ENCODE results near the gene FAM50B. TPM values are rescaled to one million over a fixed set of nuclear protein-coding genes. Genes with fewer than 3 reads are reported as not detected.

The FAM50B gene
- total RNA-seq, 5 donors from 2014 or later (not counting 1 experiment from before 2014, with no cell fraction given): 2.3 to 14.9 (median 11.6) TPM

- 80% methylated on average over 1 of the region's 1 CpG for WGBS (ENCODE audit: insufficient coverage)
- POLR2A ChIA-PET: no interaction called here
- Mint-ChIP-seq H3K9me3 (no peaks in the 10 kb centered on the region), H3K4me3 (no peak overlapping the region), H3K4me1 (no peaks in the 10 kb centered on the region), H3K36me3 (no peaks in the 10 kb centered on the region), H3K27me3 (peaks cover 0 to 4% of the 10 kb centered on the region in 2 donors), H3K27ac (no peak overlapping the region)
- DNase-seq (no peak), ATAC-seq (replicated peaks in 1 of 4) (no peak)
- no peak overlapping the region for H3K27ac ChIP-seq (ENCODE audit: low read length)
- no peaks in the 10 kb centered on the region for H3K4me1 ChIP-seq (ENCODE audit: control insufficient read depth in 1 of 2, extremely low read depth in 1 of 2, insufficient read depth in 2 of 2, low read length in 2 of 2)
- H3K4me3 ChIP-seq (ENCODE audit: control insufficient read depth in 1 of 2, extremely low read depth in 1 of 2, low read length in 1 of 2): no peak overlapping the region
- H3K27me3 ChIP-seq (replicated peaks in 1 of 2; ENCODE audit: control insufficient read depth in 2 of 2, extremely low read depth in 1 of 2, insufficient read depth in 2 of 2, low read length in 1 of 2): peaks cover 0 to 8% of the 10 kb centered on the region in 2 experiments
- CTCF ChIA-PET: no interaction called here
- H3K9me3 ChIP-seq: no peaks in the 10 kb centered on the region
- no peaks in the 10 kb centered on the region for H3K36me3 ChIP-seq (ENCODE audit: control insufficient read depth in 2 of 2, extremely low read depth in 1 of 2, insufficient read depth in 1 of 2, low read length in 1 of 2)
These were observed 11.4 kb upstream of the FAM50B start for GRCh38 chr6:3837781-3838180.

DNA sequence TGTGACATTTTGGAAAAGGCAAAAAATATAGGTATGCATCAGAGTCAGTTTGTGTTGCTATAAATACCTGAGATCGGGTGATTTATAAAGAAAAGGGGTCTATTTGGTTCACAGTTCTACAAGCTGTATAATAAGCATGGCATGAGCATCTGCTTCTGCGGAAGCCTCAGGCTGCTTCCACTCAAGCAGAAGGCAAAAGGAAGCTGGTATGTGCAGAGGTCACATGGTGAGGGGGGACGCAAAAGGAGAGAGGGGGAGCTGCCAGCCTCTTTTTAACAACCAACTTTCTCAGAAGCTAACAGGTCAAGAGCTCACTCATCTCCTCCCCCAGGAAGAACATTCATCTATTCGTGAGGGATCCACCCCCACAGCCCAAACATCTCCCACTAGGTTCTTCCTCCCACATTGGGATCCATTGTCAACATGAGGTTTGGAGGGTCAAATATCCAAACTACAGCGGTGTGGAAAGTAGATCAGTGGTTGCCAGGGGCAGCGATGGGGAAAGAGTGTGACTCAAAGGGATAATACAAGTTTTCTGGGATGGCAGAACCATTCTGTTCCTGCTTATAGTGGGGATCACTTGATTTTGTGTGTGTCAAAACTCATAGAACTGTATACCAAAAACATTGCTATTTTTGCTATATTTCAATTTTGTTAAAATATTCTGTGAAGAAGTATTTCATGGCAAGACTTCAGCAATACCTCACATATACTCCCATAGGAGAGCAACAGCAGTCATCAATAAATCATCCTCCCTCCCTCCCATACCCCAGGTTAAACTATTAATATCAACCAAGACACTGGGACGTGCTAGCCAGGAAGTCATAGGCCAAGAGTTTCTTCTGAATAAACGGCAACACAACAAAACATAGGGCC is 9.9 kb upstream of the FAM50B start:
- WGBS (ENCODE audit: insufficient coverage): 89% methylated on average over 5 of the region's 8 CpGs
- ATAC-seq (replicated peaks in 1 of 4) (no peak), DNase-seq (no peak)
- ChIA-PET POLR2A (no interaction called here), CTCF (no interaction called here)
- H3K36me3 Mint-ChIP-seq: no peaks in the 10 kb centered on the region
- Histone ChIP-seq H3K4me1 (ENCODE audit: control insufficient read depth in 1 of 2, extremely low read depth in 1 of 2, insufficient read depth in 2 of 2, low read length in 2 of 2) (no peaks in the 10 kb centered on the region), H3K27me3 (replicated peaks in 1 of 2; ENCODE audit: control insufficient read depth in 2 of 2, extremely low read depth in 1 of 2, insufficient read depth in 2 of 2, low read length in 1 of 2) (peaks cover 0 to 8% of the 10 kb centered on the region in 2 experiments), H3K36me3 (ENCODE audit: control insufficient read depth in 2 of 2, extremely low read depth in 1 of 2, insufficient read depth in 1 of 2, low read length in 1 of 2) (no peaks in the 10 kb centered on the region), H3K27ac (ENCODE audit: low read length) (no peak overlapping the region), H3K4me3 (ENCODE audit: control insufficient read depth in 1 of 2, extremely low read depth in 1 of 2, low read length in 1 of 2) (no peak overlapping the region), H3K9me3 (no peaks in the 10 kb centered on the region)
- no peaks in the 10 kb centered on the region for H3K9me3 Mint-ChIP-seq
- H3K27me3 Mint-ChIP-seq: peaks cover 0 to 4% of the 10 kb centered on the region in 2 donors
- H3K4me3 Mint-ChIP-seq: no peak overlapping the region
- H3K4me1 Mint-ChIP-seq: no peaks in the 10 kb centered on the region
- H3K27ac Mint-ChIP-seq: no peak overlapping the region

GRCh38 chr6:3841066-3841454 is 8.1 kb upstream of the FAM50B start:
- Histone ChIP-seq H3K27ac (ENCODE audit: low read length) (no peak overlapping the region), H3K4me1 (ENCODE audit: control insufficient read depth in 1 of 2, extremely low read depth in 1 of 2, insufficient read depth in 2 of 2, low read length in 2 of 2) (no peaks in the 10 kb centered on the region), H3K4me3 (ENCODE audit: control insufficient read depth in 1 of 2, extremely low read depth in 1 of 2, low read length in 1 of 2) (no peak overlapping the region), H3K27me3 (replicated peaks in 1 of 2; ENCODE audit: control insufficient read depth in 2 of 2, extremely low read depth in 1 of 2, insufficient read depth in 2 of 2, low read length in 1 of 2) (peaks cover 0 to 8% of the 10 kb centered on the region in 2 experiments), H3K36me3 (ENCODE audit: control insufficient read depth in 2 of 2, extremely low read depth in 1 of 2, insufficient read depth in 1 of 2, low read length in 1 of 2) (no peaks in the 10 kb centered on the region), H3K9me3 (no peaks in the 10 kb centered on the region)
- Mint-ChIP-seq H3K36me3 (no peaks in the 10 kb centered on the region), H3K4me3 (no peak overlapping the region), H3K27ac (no peak overlapping the region), H3K27me3 (no peaks in the 10 kb centered on the region), H3K4me1 (no peaks in the 10 kb centered on the region), H3K9me3 (no peaks in the 10 kb centered on the region)
- WGBS (ENCODE audit: insufficient coverage): 71% methylated on average over 1 of the region's 6 CpGs
- ATAC-seq (replicated peaks in 1 of 4): no peak
- POLR2A ChIA-PET: no interaction called here
- no peak for DNase-seq
- CTCF ChIA-PET: interaction anchor here in 1 of 2 donors (0.5 to 0.6 kb wide), 2 partner anchors 92 to 149 kb away, joined by 4 to 5 read pairs; no protein-coding TSS in a partner anchor

DNA sequence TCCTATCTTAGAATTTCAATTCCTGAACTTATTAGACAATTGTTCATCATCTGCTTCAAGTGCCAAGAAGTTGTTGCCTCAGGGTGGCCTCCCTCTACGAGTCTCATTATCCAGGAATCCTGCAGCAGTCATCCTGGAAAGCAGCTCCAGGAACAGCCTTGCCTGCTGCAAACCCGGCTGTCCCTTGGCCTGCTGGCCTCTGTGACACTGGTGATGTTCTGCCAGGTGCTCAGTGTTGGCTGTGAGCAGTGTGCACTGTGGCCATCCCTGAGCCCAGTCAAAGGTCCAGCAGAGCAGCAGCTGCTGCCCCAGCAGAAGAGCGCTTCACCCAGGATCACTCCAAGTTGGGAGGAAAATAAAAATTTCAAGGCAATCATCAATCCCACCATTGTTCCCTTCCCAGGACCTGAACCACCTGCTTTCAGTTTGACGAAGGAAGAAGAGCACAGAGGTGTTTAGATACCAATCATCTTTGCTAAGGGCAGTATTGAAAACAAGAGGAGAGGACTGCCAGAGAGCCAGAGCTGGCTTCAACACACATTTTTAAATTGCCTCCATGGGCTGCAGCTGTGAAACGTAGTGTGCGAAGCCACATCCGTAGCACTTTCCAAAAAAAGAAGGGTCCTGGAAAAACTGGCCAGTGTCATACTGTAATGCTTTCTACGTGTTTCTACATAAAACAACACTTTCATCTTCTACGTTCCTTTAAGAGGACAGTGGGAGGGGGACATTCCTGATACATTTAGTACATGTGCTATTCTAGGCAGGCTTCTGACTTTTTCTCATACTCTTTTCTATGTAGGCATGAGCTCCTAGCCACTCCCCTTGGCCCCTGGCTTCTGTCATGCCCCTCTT is 7.2 kb upstream of the FAM50B start:
- no peak overlapping the region for H3K27ac ChIP-seq (ENCODE audit: low read length)
- H3K27me3 Mint-ChIP-seq: no peaks in the 10 kb centered on the region
- H3K4me1 Mint-ChIP-seq: peaks cover 0 to under 1% (median 0%) of the 10 kb centered on the region in 3 donors
- no peak overlapping the region for H3K4me3 Mint-ChIP-seq
- DNase-seq: no peak
- CTCF ChIA-PET: no interaction called here
- POLR2A ChIA-PET: no interaction called here
- no peak for ATAC-seq (replicated peaks in 1 of 4)
- WGBS (ENCODE audit: insufficient coverage): 68% methylated on average over 3 of the region's 9 CpGs
- no peak overlapping the region for H3K27ac Mint-ChIP-seq
- H3K9me3 ChIP-seq: no peaks in the 10 kb centered on the region
- no peaks in the 10 kb centered on the region for H3K4me1 ChIP-seq (ENCODE audit: control insufficient read depth in 1 of 2, extremely low read depth in 1 of 2, insufficient read depth in 2 of 2, low read length in 2 of 2)
- no peaks in the 10 kb centered on the region for H3K9me3 Mint-ChIP-seq
- H3K36me3 ChIP-seq (ENCODE audit: control insufficient read depth in 2 of 2, extremely low read depth in 1 of 2, insufficient read depth in 1 of 2, low read length in 1 of 2): no peaks in the 10 kb centered on the region
- no peak overlapping the region for H3K4me3 ChIP-seq (ENCODE audit: control insufficient read depth in 1 of 2, extremely low read depth in 1 of 2, low read length in 1 of 2)
- H3K36me3 Mint-ChIP-seq: no peaks in the 10 kb centered on the region
- peaks cover 0 to 8% of the 10 kb centered on the region in 2 experiments for H3K27me3 ChIP-seq (replicated peaks in 1 of 2; ENCODE audit: control insufficient read depth in 2 of 2, extremely low read depth in 1 of 2, insufficient read depth in 2 of 2, low read length in 1 of 2)

- Histone ChIP-seq H3K36me3 (ENCODE audit: control insufficient read depth in 2 of 2, extremely low read depth in 1 of 2, insufficient read depth in 1 of 2, low read length in 1 of 2) (no peaks in the 10 kb centered on the region), H3K27ac (ENCODE audit: low read length) (no peak overlapping the region), H3K27me3 (replicated peaks in 1 of 2; ENCODE audit: control insufficient read depth in 2 of 2, extremely low read depth in 1 of 2, insufficient read depth in 2 of 2, low read length in 1 of 2) (peaks cover 0 to 4% of the 10 kb centered on the region in 2 experiments), H3K9me3 (no peaks in the 10 kb centered on the region), H3K4me3 (ENCODE audit: control insufficient read depth in 1 of 2, extremely low read depth in 1 of 2, low read length in 1 of 2) (no peak overlapping the region), H3K4me1 (ENCODE audit: control insufficient read depth in 1 of 2, extremely low read depth in 1 of 2, insufficient read depth in 2 of 2, low read length in 2 of 2) (peaks cover 0 to 12% of the 10 kb centered on the region in 2 experiments)
- Mint-ChIP-seq H3K27ac (no peak overlapping the region), H3K9me3 (no peaks in the 10 kb centered on the region), H3K4me3 (no peak overlapping the region), H3K27me3 (no peaks in the 10 kb centered on the region), H3K4me1 (peaks cover 14 to 17% (median 15%) of the 10 kb centered on the region in 3 donors), H3K36me3 (no peaks in the 10 kb centered on the region)
- CTCF ChIA-PET: interaction anchor here in 1 of 2 donors (0.6 kb wide), 1 partner anchor 89 kb away, joined by 7 read pairs; no protein-coding TSS in a partner anchor
- DNase-seq: no peak
- POLR2A ChIA-PET: no interaction called here
- no peak for ATAC-seq (replicated peaks in 1 of 4)
- 88% methylated on average over 6 of the region's 9 CpGs for WGBS (ENCODE audit: insufficient coverage)
These were observed 5.6 kb upstream of the FAM50B start for GRCh38 chr6:3843379-3844096.

DNA sequence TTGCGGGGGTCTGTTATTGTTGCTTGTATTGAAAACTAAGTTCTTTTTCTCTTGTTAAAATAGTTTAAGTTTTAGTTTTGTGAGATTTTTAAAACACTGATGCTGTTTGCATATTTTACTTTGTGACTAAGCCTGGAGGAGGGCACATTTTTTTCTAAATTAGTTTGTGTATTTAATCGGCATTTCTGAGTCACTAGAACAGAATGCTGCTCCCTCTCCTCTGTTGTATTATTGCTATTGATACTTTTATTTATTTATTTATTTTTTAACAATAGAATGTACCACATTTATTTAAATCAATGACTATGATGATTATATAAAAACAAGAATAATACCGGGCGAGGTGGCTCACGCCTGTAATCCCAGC is 5.1 kb upstream of the FAM50B start:
- Mint-ChIP-seq H3K9me3 (no peaks in the 10 kb centered on the region), H3K27me3 (no peaks in the 10 kb centered on the region), H3K4me1 (peaks cover 18 to 20% (median 18%) of the 10 kb centered on the region in 3 donors), H3K36me3 (no peaks in the 10 kb centered on the region), H3K27ac (no peak overlapping the region), H3K4me3 (no peak overlapping the region)
- no peak overlapping the region for H3K4me3 ChIP-seq (ENCODE audit: control insufficient read depth in 1 of 2, extremely low read depth in 1 of 2, low read length in 1 of 2)
- no peaks in the 10 kb centered on the region for H3K9me3 ChIP-seq
- H3K27ac ChIP-seq (ENCODE audit: low read length): no peak overlapping the region
- 100% methylated on average over 1 of the region's 5 CpGs for WGBS (ENCODE audit: insufficient coverage)
- H3K27me3 ChIP-seq (replicated peaks in 1 of 2; ENCODE audit: control insufficient read depth in 2 of 2, extremely low read depth in 1 of 2, insufficient read depth in 2 of 2, low read length in 1 of 2): peaks cover 0 to 4% of the 10 kb centered on the region in 2 experiments
- ATAC-seq (replicated peaks in 1 of 4): no peak
- POLR2A ChIA-PET: no interaction called here
- peaks cover 0 to 16% of the 10 kb centered on the region in 2 experiments for H3K4me1 ChIP-seq (ENCODE audit: control insufficient read depth in 1 of 2, extremely low read depth in 1 of 2, insufficient read depth in 2 of 2, low read length in 2 of 2)
- DNase-seq: no peak
- CTCF ChIA-PET: no interaction called here
- H3K36me3 ChIP-seq (ENCODE audit: control insufficient read depth in 2 of 2, extremely low read depth in 1 of 2, insufficient read depth in 1 of 2, low read length in 1 of 2): no peaks in the 10 kb centered on the region
